ENCODE measurements around the gene MYLK. TPM values are rescaled to one million over a fixed set of nuclear protein-coding genes. Genes with fewer than 3 reads are reported as not detected.

MYLK gene
- total RNA-seq, 1 donor from 2014 or later, result 0.16 TPM

- DNase-seq (ENCODE audit: low spot score), result no peak
- Mint-ChIP-seq H3K9me3 (no peaks in the 10 kb centered on the region), H3K4me1 (ENCODE audit: low read depth) (peaks cover 8% of the 10 kb centered on the region), H3K27me3 (ENCODE audit: low read depth) (peaks cover 11% of the 10 kb centered on the region), H3K36me3 (ENCODE audit: low read depth) (no peaks in the 10 kb centered on the region), H3K4me3 (ENCODE audit: low read depth) (no peak overlapping the region), H3K27ac (no peak overlapping the region)
- intact Hi-C loops (cut with micrococcal nuclease), result no loop called here
Observed at GRCh38 chr3:123755501-123755900, 128.6 kb downstream of the MYLK start.

- H3K4me3 Mint-ChIP-seq (ENCODE audit: low read depth), result no peak overlapping the region
- no peaks in the 10 kb centered on the region for H3K36me3 Mint-ChIP-seq (ENCODE audit: low read depth)
- no peak overlapping the region for H3K27ac Mint-ChIP-seq
- peaks cover 8% of the 10 kb centered on the region for H3K4me1 Mint-ChIP-seq (ENCODE audit: low read depth)
- intact Hi-C loops (cut with micrococcal nuclease), result no loop called here
- no peak for DNase-seq (ENCODE audit: low spot score)
- peaks cover 11% of the 10 kb centered on the region for H3K27me3 Mint-ChIP-seq (ENCODE audit: low read depth)
- no peaks in the 10 kb centered on the region for H3K9me3 Mint-ChIP-seq
Observed at GRCh38 chr3:123755085-123755484, 129.0 kb downstream of the MYLK start.

- H3K36me3 Mint-ChIP-seq (ENCODE audit: low read depth), result no peaks in the 10 kb centered on the region
- peaks cover 4% of the 10 kb centered on the region for H3K27me3 Mint-ChIP-seq (ENCODE audit: low read depth)
- peaks cover 8% of the 10 kb centered on the region for H3K4me1 Mint-ChIP-seq (ENCODE audit: low read depth)
- intact Hi-C loops (cut with micrococcal nuclease), result no loop called here
- DNase-seq (ENCODE audit: low spot score), result no peak
- no peak overlapping the region for H3K27ac Mint-ChIP-seq
- H3K9me3 Mint-ChIP-seq, result no peaks in the 10 kb centered on the region
- no peak overlapping the region for H3K4me3 Mint-ChIP-seq (ENCODE audit: low read depth)
Observed at GRCh38 chr3:123753286-123753685, 130.8 kb downstream of the MYLK start.

GRCh38 chr3:123752228-123752627 is 131.9 kb downstream of the MYLK start:
- intact Hi-C loops (cut with micrococcal nuclease), result no loop called here
- H3K36me3 Mint-ChIP-seq (ENCODE audit: low read depth), result no peaks in the 10 kb centered on the region
- H3K4me3 Mint-ChIP-seq (ENCODE audit: low read depth), result no peak overlapping the region
- no peak for DNase-seq (ENCODE audit: low spot score)
- H3K9me3 Mint-ChIP-seq, result no peaks in the 10 kb centered on the region
- no peaks in the 10 kb centered on the region for H3K27me3 Mint-ChIP-seq (ENCODE audit: low read depth)
- peaks cover 3% of the 10 kb centered on the region for H3K4me1 Mint-ChIP-seq (ENCODE audit: low read depth)
- no peak overlapping the region for H3K27ac Mint-ChIP-seq

GRCh38 chr3:123751433-123751832 is 132.7 kb downstream of the MYLK start:
- Mint-ChIP-seq H3K27ac (no peak overlapping the region), H3K4me3 (ENCODE audit: low read depth) (no peak overlapping the region), H3K27me3 (ENCODE audit: low read depth) (no peaks in the 10 kb centered on the region)

GRCh38 chr3:123750659-123751420 is 133.3 kb downstream of the MYLK start:
- Mint-ChIP-seq H3K9me3 (no peaks in the 10 kb centered on the region), H3K4me1 (ENCODE audit: low read depth) (no peaks in the 10 kb centered on the region), H3K27me3 (ENCODE audit: low read depth) (no peaks in the 10 kb centered on the region), H3K27ac (no peak overlapping the region), H3K36me3 (ENCODE audit: low read depth) (no peaks in the 10 kb centered on the region), H3K4me3 (ENCODE audit: low read depth) (no peak overlapping the region)
- intact Hi-C loops (cut with micrococcal nuclease), result no loop called here
- no peak for DNase-seq (ENCODE audit: low spot score)

More at GRCh38 chr3:123751433-123751832, 132.7 kb downstream of the MYLK start:
- Mint-ChIP-seq H3K4me1 (ENCODE audit: low read depth) (no peaks in the 10 kb centered on the region), H3K9me3 (no peaks in the 10 kb centered on the region), H3K36me3 (ENCODE audit: low read depth) (no peaks in the 10 kb centered on the region)
- DNase-seq (ENCODE audit: low spot score), result no peak
- intact Hi-C loops (cut with micrococcal nuclease), result no loop called here

GRCh38 chr3:123750209-123750608 is 133.9 kb downstream of the MYLK start:
- Mint-ChIP-seq H3K27ac (no peak overlapping the region), H3K36me3 (ENCODE audit: low read depth) (no peaks in the 10 kb centered on the region), H3K9me3 (no peaks in the 10 kb centered on the region), H3K4me3 (ENCODE audit: low read depth) (no peak overlapping the region), H3K4me1 (ENCODE audit: low read depth) (no peaks in the 10 kb centered on the region), H3K27me3 (ENCODE audit: low read depth) (no peaks in the 10 kb centered on the region)
- no peak for DNase-seq (ENCODE audit: low spot score)
- intact Hi-C loops (cut with micrococcal nuclease), result no loop called here

- DNase-seq (ENCODE audit: low spot score), result no peak
- intact Hi-C loops (cut with micrococcal nuclease), result no loop called here
- Mint-ChIP-seq H3K36me3 (ENCODE audit: low read depth) (no peaks in the 10 kb centered on the region), H3K9me3 (no peaks in the 10 kb centered on the region), H3K4me1 (ENCODE audit: low read depth) (no peaks in the 10 kb centered on the region), H3K27ac (no peak overlapping the region), H3K27me3 (ENCODE audit: low read depth) (no peaks in the 10 kb centered on the region), H3K4me3 (ENCODE audit: low read depth) (no peak overlapping the region)
Observed at GRCh38 chr3:123749711-123750110, 134.4 kb downstream of the MYLK start.

- no peak for DNase-seq (ENCODE audit: low spot score)
- Mint-ChIP-seq H3K4me3 (ENCODE audit: low read depth) (no peak overlapping the region), H3K36me3 (ENCODE audit: low read depth) (no peaks in the 10 kb centered on the region), H3K27me3 (ENCODE audit: low read depth) (peaks cover 12% of the 10 kb centered on the region), H3K27ac (no peak overlapping the region), H3K4me1 (ENCODE audit: low read depth) (no peaks in the 10 kb centered on the region), H3K9me3 (no peaks in the 10 kb centered on the region)
- intact Hi-C loops (cut with micrococcal nuclease), result no loop called here
Observed at GRCh38 chr3:123745184-123745855, 138.8 kb downstream of the MYLK start.

- H3K36me3 Mint-ChIP-seq (ENCODE audit: low read depth), result no peaks in the 10 kb centered on the region
- intact Hi-C loops (cut with micrococcal nuclease), result no loop called here
- H3K4me3 Mint-ChIP-seq (ENCODE audit: low read depth), result no peak overlapping the region
- no peak overlapping the region for H3K27ac Mint-ChIP-seq
- DNase-seq (ENCODE audit: low spot score), result no peak
- peaks cover 12% of the 10 kb centered on the region for H3K27me3 Mint-ChIP-seq (ENCODE audit: low read depth)
- H3K4me1 Mint-ChIP-seq (ENCODE audit: low read depth), result no peaks in the 10 kb centered on the region
- H3K9me3 Mint-ChIP-seq, result no peaks in the 10 kb centered on the region
Observed at GRCh38 chr3:123744064-123744463, 140.1 kb downstream of the MYLK start.

GRCh38 chr3:123743121-123743520 is 141.0 kb downstream of the MYLK start:
- DNase-seq (ENCODE audit: low spot score), result no peak
- no peaks in the 10 kb centered on the region for H3K4me1 Mint-ChIP-seq (ENCODE audit: low read depth)
- H3K36me3 Mint-ChIP-seq (ENCODE audit: low read depth), result no peaks in the 10 kb centered on the region
- intact Hi-C loops (cut with micrococcal nuclease), result no loop called here
- H3K9me3 Mint-ChIP-seq, result no peaks in the 10 kb centered on the region
- peaks cover 12% of the 10 kb centered on the region for H3K27me3 Mint-ChIP-seq (ENCODE audit: low read depth)
- no peak overlapping the region for H3K4me3 Mint-ChIP-seq (ENCODE audit: low read depth)
- no peak overlapping the region for H3K27ac Mint-ChIP-seq

- no peaks in the 10 kb centered on the region for H3K36me3 Mint-ChIP-seq (ENCODE audit: low read depth)
- peaks cover 12% of the 10 kb centered on the region for H3K27me3 Mint-ChIP-seq (ENCODE audit: low read depth)
- H3K9me3 Mint-ChIP-seq, result no peaks in the 10 kb centered on the region
- H3K4me1 Mint-ChIP-seq (ENCODE audit: low read depth), result no peaks in the 10 kb centered on the region
- H3K4me3 Mint-ChIP-seq (ENCODE audit: low read depth), result no peak overlapping the region
- no peak overlapping the region for H3K27ac Mint-ChIP-seq
- DNase-seq (ENCODE audit: low spot score), result no peak
- intact Hi-C loops (cut with micrococcal nuclease), result no loop called here
Observed at GRCh38 chr3:123741041-123741511, 143.1 kb downstream of the MYLK start.

- H3K4me1 Mint-ChIP-seq (ENCODE audit: low read depth), result no peaks in the 10 kb centered on the region
- no peak for DNase-seq (ENCODE audit: low spot score)
- H3K27ac Mint-ChIP-seq, result no peak overlapping the region
- no peaks in the 10 kb centered on the region for H3K9me3 Mint-ChIP-seq
- H3K4me3 Mint-ChIP-seq (ENCODE audit: low read depth), result no peak overlapping the region
- peaks cover 12% of the 10 kb centered on the region for H3K27me3 Mint-ChIP-seq (ENCODE audit: low read depth)
- no peaks in the 10 kb centered on the region for H3K36me3 Mint-ChIP-seq (ENCODE audit: low read depth)
- intact Hi-C loops (cut with micrococcal nuclease), result no loop called here
Observed at GRCh38 chr3:123740391-123740822, 143.7 kb downstream of the MYLK start.
